Measurements from ENCODE around the gene PYGO2. TPM values are rescaled to one million over a fixed set of nuclear protein-coding genes. Genes with fewer than 3 reads are reported as not detected.
"Not testable (repeated sequence)": the region's sequence is repeated elsewhere in the genome, so short reads cannot be mapped to it uniquely, and the experiment has no call there.

PYGO2 gene
- total RNA-seq, 1 donor from 2014 or later, result 16.0 TPM

DNA sequence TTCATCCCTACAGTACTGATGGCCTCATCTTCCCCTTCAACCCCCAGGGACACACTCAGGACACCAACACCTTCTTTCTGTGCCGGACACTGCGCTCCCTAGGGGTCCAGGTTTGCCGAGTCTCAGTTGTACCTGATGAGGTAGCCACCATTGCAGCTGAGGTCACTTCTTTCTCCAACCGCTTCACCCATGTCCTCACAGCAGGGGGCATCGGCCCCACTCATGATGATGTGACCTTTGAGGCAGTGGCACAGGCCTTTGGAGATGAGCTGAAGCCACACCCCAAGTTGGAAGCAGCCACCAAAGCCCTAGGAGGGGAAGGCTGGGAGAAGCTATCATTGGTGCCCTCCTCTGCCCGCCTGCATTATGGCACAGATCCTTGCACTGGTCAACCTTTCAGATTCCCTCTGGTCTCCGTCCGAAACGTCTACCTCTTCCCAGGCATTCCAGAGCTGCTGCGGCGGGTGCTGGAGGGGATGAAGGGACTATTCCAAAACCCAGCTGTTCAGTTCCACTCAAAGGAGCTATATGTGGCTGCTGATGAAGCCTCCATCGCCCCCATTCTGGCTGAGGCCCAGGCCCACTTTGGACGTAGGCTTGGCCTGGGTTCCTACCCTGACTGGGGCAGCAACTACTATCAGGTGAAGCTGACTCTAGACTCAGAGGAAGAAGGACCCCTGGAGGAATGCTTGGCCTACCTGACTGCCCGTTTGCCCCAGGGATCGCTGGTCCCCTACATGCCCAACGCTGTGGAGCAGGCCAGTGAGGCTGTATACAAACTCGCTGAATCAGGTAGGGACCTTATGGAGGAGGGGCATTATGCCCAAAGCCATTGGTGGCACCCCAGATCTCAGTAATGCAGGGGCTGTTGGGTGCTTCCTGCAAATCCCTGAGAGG, 26.7 kb upstream of the PYGO2 start:
- no peak for ATAC-seq
- no peak for DNase-seq (ENCODE audit: missing footprints)

GRCh38 chr1:154987326-154987725, 25.7 kb upstream of the PYGO2 start:
- intact Hi-C loops (cut with DNase I), result no loop called here
- DNase-seq (ENCODE audit: missing footprints) (no peak), ATAC-seq (no peak)

More for the DNA sequence above, 26.7 kb upstream of the PYGO2 start:
- intact Hi-C loops (cut with DNase I), result no loop called here

DNA sequence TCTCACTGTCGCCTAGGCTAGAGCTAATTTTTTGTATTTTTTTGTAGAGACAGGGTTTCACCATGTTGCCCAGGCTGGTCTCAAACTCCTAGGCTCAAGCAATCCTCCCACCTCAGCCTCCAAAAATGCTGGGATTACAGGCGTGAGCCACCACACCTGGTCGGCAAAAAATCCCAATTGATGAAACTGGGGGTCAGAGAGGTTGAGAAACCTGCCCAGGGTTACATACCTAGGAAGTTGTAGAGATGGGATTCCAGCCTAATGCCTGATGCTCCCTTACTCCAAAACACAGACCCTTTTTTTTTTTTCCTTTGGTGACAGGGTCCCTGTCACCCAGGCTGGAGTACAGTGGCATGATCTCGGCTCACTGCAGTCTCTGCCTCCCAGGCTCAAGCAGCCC, 25.2 kb upstream of the PYGO2 start:
- ATAC-seq; intact Hi-C loops (cut with DNase I); DNase-seq (ENCODE audit: missing footprints): not testable (repeated sequence)

- no peak for DNase-seq (ENCODE audit: missing footprints)
- ATAC-seq, result no peak
- intact Hi-C loops (cut with DNase I), result loop anchor here (2.0 kb wide), 1 partner anchor 19 kb away; the partner anchor contains the start of gene ZBTB7B
Measured at GRCh38 chr1:154983776-154984466, 22.3 kb upstream of the PYGO2 start.

- ATAC-seq (peak; percentile 100), DNase-seq (ENCODE audit: missing footprints) (peak; percentile 96)
- intact Hi-C loops (cut with DNase I), result loop anchor here (2.0 kb wide), 1 partner anchor 20 kb away; the partner anchor contains the start of gene ZBTB7B
Measured at GRCh38 chr1:154982897-154983648, 21.5 kb upstream of the PYGO2 start, which contains the start of gene FLAD1. Gene FLAD1 (plus strand): TSS chr1:154983344. CDS start chr1:154983695, 351 bp downstream.

- intact Hi-C loops (cut with DNase I), result loop anchor here (2.0 kb wide), 1 partner anchor 20 kb away; the partner anchor contains the start of gene ZBTB7B
- DNase-seq (ENCODE audit: missing footprints), result no peak
- ATAC-seq, result no peak
Measured at GRCh38 chr1:154982341-154982740, 20.8 kb upstream of the PYGO2 start.

GRCh38 chr1:154978360-154978759, 16.8 kb upstream of the PYGO2 start:
- intact Hi-C loops (cut with DNase I), result no loop called here
- no peak for DNase-seq (ENCODE audit: missing footprints)
- no peak for ATAC-seq

DNA sequence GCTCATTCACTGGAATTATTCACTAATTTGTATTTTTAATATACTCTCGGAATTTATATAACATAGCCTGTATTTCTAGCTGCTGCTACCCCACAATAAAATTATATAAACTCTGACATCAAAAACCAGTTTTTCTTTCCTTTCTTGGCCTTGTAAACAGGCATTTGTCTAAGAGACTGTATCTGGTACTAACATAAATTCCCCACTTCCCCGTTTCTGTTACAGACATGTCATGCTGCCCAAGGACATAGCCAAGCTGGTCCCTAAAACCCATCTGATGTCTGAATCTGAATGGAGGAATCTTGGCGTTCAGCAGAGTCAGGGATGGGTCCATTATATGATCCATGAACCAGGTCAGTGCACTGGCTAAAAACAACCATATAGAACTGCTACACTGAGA, 16.2 kb upstream of the PYGO2 start:
- intact Hi-C loops (cut with DNase I); DNase-seq (ENCODE audit: missing footprints); ATAC-seq: not testable (repeated sequence)

- ATAC-seq (no peak), DNase-seq (ENCODE audit: missing footprints) (no peak)
- intact Hi-C loops (cut with DNase I), result loop anchor here (2.0 kb wide), 1 partner anchor 25 kb away; no protein-coding TSS in a partner anchor
Measured at GRCh38 chr1:154975409-154976059, 14.0 kb upstream of the PYGO2 start.

DNA sequence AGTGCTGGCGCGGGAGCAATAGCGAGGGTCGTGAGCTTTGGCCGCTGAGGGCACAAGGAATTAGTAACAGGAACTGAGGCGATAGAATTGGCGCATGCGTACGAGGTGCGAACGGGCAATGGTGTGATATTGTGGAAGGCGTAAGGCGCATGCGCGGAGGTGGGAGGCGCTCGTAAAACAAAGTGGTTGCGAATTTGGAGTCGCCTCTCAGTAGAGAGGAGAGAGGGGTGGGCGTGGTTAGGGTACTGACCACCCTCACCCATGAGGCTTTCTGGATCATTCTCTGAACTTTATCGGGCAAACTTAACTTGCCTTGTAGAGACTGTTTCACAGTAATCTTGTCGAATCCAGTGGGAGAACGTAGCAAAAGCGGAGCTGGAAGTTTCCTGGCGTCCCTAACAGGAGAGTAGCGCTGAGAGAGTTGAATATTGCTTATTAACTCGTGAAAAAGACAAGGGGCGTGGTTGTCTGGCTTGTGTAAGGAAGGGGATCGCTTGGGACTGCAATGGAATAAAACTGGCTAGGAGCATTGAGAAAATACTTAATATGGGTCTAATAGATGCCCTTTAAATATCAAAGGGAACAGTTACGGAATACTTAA, 13.3 kb upstream of the PYGO2 start:
- intact Hi-C loops (cut with DNase I), result loop anchor here (2.0 to 5.0 kb wide), 2 partner anchors 26 to 42 kb away; no protein-coding TSS in a partner anchor
- ATAC-seq, result peak; percentile 68
- peak; percentile 95 for DNase-seq (ENCODE audit: missing footprints)

DNA sequence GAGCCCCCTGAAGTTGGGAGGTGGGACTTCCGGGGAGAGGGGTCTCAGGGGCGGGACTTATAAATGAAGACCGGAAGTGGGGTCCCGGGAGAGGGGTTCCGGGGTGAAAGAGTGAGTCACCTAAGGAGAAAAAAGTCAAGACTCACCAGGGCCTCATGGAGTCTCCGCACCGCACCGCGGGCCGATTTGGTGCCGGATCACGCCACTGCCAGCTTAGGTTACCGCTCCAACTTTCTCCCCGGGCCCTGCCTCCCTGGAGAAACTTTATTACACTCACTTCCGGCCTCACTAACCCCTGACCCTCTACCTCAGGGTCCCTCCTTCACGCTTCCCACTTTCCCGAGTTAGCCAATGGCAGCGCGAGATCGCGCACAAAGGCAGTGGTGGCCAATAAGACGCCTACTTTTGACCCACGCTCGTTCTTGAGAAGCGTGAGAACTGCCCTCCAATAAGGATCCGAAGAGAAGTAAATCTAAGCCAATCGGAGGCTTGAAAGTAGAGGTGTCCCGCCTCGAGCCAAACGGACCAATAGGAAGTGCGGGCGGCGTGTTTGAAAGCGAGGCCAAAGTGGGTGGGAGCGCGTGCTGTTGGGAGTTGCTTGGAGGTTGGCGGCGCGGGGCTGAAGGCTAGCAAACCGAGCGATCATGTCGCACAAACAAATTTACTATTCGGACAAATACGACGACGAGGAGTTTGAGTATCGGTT, 12.7 kb upstream of the PYGO2 start, which contains the start of gene CKS1B:
Gene CKS1B (plus strand): TSS at position 580 of the 706 bp plus-strand sequence. CDS start 65 bp downstream, at position 645.
- ATAC-seq, result peak; percentile 89
- intact Hi-C loops (cut with DNase I), result loop anchor here (2.0 to 5.0 kb wide), 2 partner anchors 27 to 43 kb away; no protein-coding TSS in a partner anchor
- DNase-seq (ENCODE audit: missing footprints), result peak; percentile 98

GRCh38 chr1:154973344-154974101, 11.9 kb upstream of the PYGO2 start:
- DNase-seq (ENCODE audit: missing footprints), result peak; percentile 97
- peak; percentile 47 for ATAC-seq
- intact Hi-C loops (cut with DNase I), result loop anchor here (2.0 to 5.0 kb wide), 2 partner anchors 27 to 44 kb away; no protein-coding TSS in a partner anchor

DNA sequence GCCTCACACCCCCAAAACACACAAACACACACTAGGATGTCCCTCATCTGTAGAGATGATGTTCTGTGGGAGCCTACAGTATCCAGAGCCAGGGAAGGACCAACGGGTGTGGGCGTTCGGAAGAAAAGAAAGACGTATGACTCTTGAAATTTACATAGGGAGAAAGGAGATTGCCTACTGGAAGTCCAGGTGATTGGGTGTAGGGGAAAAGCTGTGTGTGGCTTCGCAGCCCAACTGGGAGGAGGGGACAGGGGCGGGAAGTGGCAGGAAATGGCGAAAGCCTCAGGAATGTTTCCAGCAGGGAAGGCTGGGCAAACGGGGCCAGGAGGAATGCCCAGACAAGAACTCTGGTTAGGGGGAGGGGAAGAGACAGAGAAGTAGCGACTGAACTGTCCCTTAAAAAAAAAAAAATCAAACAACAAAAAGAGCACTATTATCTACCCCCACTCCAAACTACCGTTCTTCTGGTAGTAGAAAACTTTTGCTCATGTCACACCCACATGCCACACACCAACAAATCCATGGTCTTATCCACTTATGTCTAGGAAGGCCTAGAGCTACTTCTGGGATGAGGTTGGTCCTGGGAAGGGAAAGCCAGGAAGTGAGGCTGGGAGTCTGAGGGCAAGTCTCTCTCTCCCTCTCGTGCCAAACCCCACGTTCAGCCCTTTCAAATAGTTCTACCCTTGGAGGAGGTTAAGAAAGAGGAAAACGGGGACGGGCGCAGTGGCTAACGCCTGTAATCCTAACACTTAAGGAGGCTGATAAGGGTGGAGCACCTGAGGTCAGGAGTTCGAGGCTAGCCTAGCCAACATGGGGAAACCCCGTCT, 11.1 kb upstream of the PYGO2 start:
- DNase-seq (ENCODE audit: missing footprints) (no peak), ATAC-seq (no peak)
- intact Hi-C loops (cut with DNase I), result loop anchor here (5.0 kb wide), 1 partner anchor 45 kb away; no protein-coding TSS in a partner anchor

DNA sequence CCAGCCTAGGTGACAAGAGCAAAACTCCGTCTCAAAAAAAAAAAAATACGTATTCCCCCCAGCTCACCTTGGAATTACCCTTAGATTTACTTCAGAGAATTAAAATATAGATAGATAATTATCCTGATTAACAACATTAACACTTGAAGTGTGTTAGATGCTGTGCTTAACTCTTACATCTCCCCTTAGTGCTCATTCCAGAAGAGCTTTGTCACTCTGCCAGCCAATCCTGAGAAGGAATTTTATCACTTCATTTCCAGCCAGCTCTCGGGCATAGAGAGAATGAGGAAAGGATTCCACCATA, 10.6 kb upstream of the PYGO2 start:
- no peak for DNase-seq (ENCODE audit: missing footprints)
- intact Hi-C loops (cut with DNase I), result loop anchor here (5.0 kb wide), 1 partner anchor 45 kb away; no protein-coding TSS in a partner anchor
- no peak for ATAC-seq

DNA sequence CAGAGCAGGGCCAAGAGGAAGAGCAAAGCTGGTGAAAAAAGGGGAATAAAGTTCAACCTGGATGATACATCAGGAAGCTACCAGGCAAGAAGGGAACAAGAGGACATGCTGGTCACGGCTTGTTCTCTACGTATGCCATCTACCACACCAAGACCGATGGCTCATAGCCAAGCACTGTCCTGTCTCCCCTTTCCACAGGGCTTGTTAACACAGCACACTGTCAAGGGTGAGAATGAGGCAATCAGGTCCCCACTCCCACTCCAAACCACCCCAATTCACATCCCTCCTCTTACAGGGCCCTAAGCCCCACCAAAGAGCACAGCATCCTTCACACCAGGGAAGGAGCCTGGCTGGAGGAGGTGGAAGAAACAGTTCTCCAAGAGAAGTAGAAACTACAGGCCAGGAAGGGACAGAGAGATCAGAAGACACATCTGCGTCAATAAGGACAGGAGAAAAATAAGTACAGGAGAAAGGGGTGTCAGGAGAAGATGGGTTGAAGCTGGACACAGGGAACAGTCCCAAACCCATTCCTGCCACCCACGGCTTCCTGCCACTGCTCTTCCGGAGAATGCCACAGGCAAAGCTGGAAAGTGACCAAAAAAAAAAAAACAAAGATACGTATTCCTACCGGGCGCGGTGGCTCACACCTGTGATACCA, 9.9 kb upstream of the PYGO2 start:
- DNase-seq (ENCODE audit: missing footprints) (no peak), ATAC-seq (no peak)
- intact Hi-C loops (cut with DNase I), result loop anchor here (2.0 to 5.0 kb wide), 3 partner anchors 35 to 79 kb away; partner anchors contain the start of genes ADAM15 and PMVK

Measured in Right ventricle myocardium inferior (tissue), 1 donor.